Transverse colon (tissue), 4 donors: ENCODE results near the gene PCBP2. TPM values are rescaled to one million over a fixed set of nuclear protein-coding genes. Genes with fewer than 3 reads are reported as not detected.
"Not testable (repeated sequence)": the region's sequence is repeated elsewhere in the genome, so short reads cannot be mapped to it uniquely, and the experiment has no call there.

Source experiments
- DNase-seq: peaks from one replicate; pipeline ENCODE4 v3.0.0-alpha.2; 2019
- H3K27ac ChIP-seq, 4 donors: fragments of 200-600 bp; sonication (generic); 2 replicates each; pipeline ENCODE4 v1.5.1; 2016 to 2018; ENCODE audit warnings: inconsistent platforms in 4 of 4
- H3K27me3 ChIP-seq: fragments of 200-600 bp; sonication (generic); 2 replicates; pipeline ENCODE4 v1.5.1; 2017; ENCODE audit warnings: inconsistent platforms
- H3K36me3 ChIP-seq, 4 donors: fragments of 200-600 bp; sonication (generic); 2 replicates each; pipeline ENCODE4 v1.5.1; 2017 to 2019; ENCODE audit warnings: inconsistent platforms in 4 of 4
- H3K4me1 ChIP-seq, 4 donors: fragments of 200-600 bp; sonication (generic); 2 replicates each; pipeline ENCODE4 v1.5.1; 2017 to 2020; ENCODE audit warnings: inconsistent platforms in 4 of 4
- H3K4me3 ChIP-seq, 4 donors: fragments of 200-600 bp; sonication (generic); 1 replicate in 1 of 4; 2 replicates in 3 of 4; pipeline versions ENCODE4 v1.5.1 to v1.6.1; 2017 to 2019; ENCODE audit warnings: inconsistent platforms in 4 of 4
- H3K9me3 ChIP-seq, 2 donors: fragments of 200-600 bp; sonication (generic); 2 replicates each; pipeline ENCODE4 v1.5.1; 2017 to 2019; ENCODE audit warnings: inconsistent platforms in 2 of 2
- CTCF ChIP-seq, 5 experiments: fragments of 200-600 bp in 3 of 5; fragments of 450-650 bp in 2 of 5; sonication (generic) in 3 of 5; IDR thresholded peaks; 1 replicate in 2 of 5; 2 replicates in 3 of 5; pipeline ENCODE4 v1.5.1; 2016 to 2017; ENCODE audit warnings: antibody characterized with exemption in 5 of 5, inconsistent platforms in 3 of 5, mild to moderate bottlenecking in 2 of 5, moderate library complexity in 1 of 5
- EP300 ChIP-seq: sonication (generic); formaldehyde crosslinking; IDR thresholded peaks from one replicate; pipeline ENCODE4 v1.6.1; 2017; ENCODE audit warnings: antibody characterized with exemption, low read depth
- POLR2A ChIP-seq: fragments of 450-650 bp; IDR thresholded peaks from one replicate; pipeline ENCODE4 v1.6.1; 2016; ENCODE audit warnings: antibody characterized with exemption, mild to moderate bottlenecking, moderate library complexity
- POLR2AphosphoS5 ChIP-seq, 3 donors: sonication (generic); formaldehyde crosslinking; IDR thresholded peaks; one replicate each; pipeline ENCODE4 v1.6.1; 2016; ENCODE audit warnings: antibody characterized with exemption in 3 of 3
- WGBS, 2 donors: methylation state at CpG; one replicate each; pipeline ENCODE4 v1.1.5; 2018; ENCODE audit warnings: low coverage in 1 of 2; 5-methylcytosine and 5-hydroxymethylcytosine counted together
- in situ Hi-C, 4 donors: fragments of 200-750 bp; cut with MboI; loops; one replicate each; pipeline versions ENCODE4 v1.15.0 to v1.15.1; 2017; ENCODE audit warnings: low sequenced_read_pairs in 3 of 4, low pct_ligation_motif_present in 1 of 4, low pct_unique_long_range_greater_than_20kb in 1 of 4
- intact Hi-C: fragments of 100-400 bp; cut with DNase I; formaldehyde crosslinking; loops from one replicate; pipeline ENCODE4 v1.15.1; 2023; ENCODE audit warnings: low total_unique reads
- total RNA-seq, 4 donors: library from RNA; depleted of rRNA; stranded (reverse); fragments of >200 nt; gene quantifications; one replicate each; pipeline ENCODE4 v1.1.0, GENCODE V29; 2016

PCBP2 gene
- total RNA-seq, 4 donors from 2014 or later, result 340 to 492 (median 432) TPM

- in situ Hi-C loops, result no loop called here
- DNase-seq, result peak; percentile 99
- H3K36me3 ChIP-seq, result peaks cover 0 to 6% (median 2%) of the 10 kb centered on the region in 4 donors
Measured at GRCh38 chr12:53441040-53441833, 10.7 kb upstream of the PCBP2 start, which contains the start of gene PRR13. Gene PRR13, plus strand, starts transcription at chr12:53441734. Its CDS starts 981 bp downstream, at chr12:53442715.

GRCh38 chr12:53443955-53444354 lies 7.9 kb upstream of the PCBP2 start:
- in situ Hi-C loops, result no loop called here
- WGBS, 2 donors, result 29 to 72% methylated on average over 1 to 4 of the region's 4 CpGs
- Histone ChIP-seq H3K4me3 (peak overlapping the region in 1 of 4 donors; percentile 0), H3K4me1 (peaks cover 15 to 48% (median 27%) of the 10 kb centered on the region in 4 donors), H3K9me3 (no peaks in the 10 kb centered on the region), H3K36me3 (peaks cover 0 to 18% (median 2%) of the 10 kb centered on the region in 4 donors), H3K27ac (peak overlapping the region; percentile 13 to 93 (median 70)), H3K27me3 (no peaks in the 10 kb centered on the region)
- no peak for DNase-seq
- TF ChIP-seq EP300, result no peak
- no peak for TF ChIP-seq CTCF (IDR thresholded peaks at IDR 0.05)
- intact Hi-C loops, result no loop called here

More at GRCh38 chr12:53441040-53441833, 10.7 kb upstream of the PCBP2 start, which contains the start of gene PRR13:
- 2 to 3% methylated on average over 15 to 30 of the region's 31 CpGs for WGBS, 2 donors
- Histone ChIP-seq H3K4me1 (peaks cover 15 to 48% (median 27%) of the 10 kb centered on the region in 4 donors), H3K27ac (peak within 1 kb of the TSS; percentile 91 to 97 (median 95)), H3K27me3 (no peaks in the 10 kb centered on the region), H3K4me3 (peak within 1 kb of the TSS; percentile 53 to 93 (median 74)), H3K9me3 (no peaks in the 10 kb centered on the region)
- intact Hi-C loops, result no loop called here
- TF ChIP-seq EP300, result no peak
- peak; percentile 99 for TF ChIP-seq POLR2AphosphoS5 (IDR thresholded peaks at IDR 0.05)
- peak; percentile 100 for TF ChIP-seq POLR2A
- no peak for TF ChIP-seq CTCF (IDR thresholded peaks at IDR 0.05)

- Histone ChIP-seq H3K27ac (peak overlapping the region; percentile 13 to 93 (median 70)), H3K4me3 (peak overlapping the region in 1 of 4 donors; percentile 25), H3K36me3 (peaks cover 0 to 18% (median 2%) of the 10 kb centered on the region in 4 donors), H3K4me1 (peaks cover 15 to 48% (median 27%) of the 10 kb centered on the region in 4 donors)
- H3K9me3 ChIP-seq, in situ Hi-C loops, intact Hi-C loops, H3K27me3 ChIP-seq: not testable (repeated sequence)
- peak; percentile 33 for DNase-seq
- 85 to 97% methylated on average over 6 to 11 of the region's 11 CpGs for WGBS, 2 donors
Measured at GRCh38 chr12:53444593-53445325, 7.1 kb upstream of the PCBP2 start.

- in situ Hi-C loops, result no loop called here
- no peak for DNase-seq
Measured at GRCh38 chr12:53450936-53451335, 966 bp upstream of the PCBP2 start.

More at GRCh38 chr12:53450936-53451335, 966 bp upstream of the PCBP2 start:
- 94% methylated on average over 6 to 7 of the region's 7 CpGs for WGBS, 2 donors
- intact Hi-C loops, result loop anchor here (2.0 kb wide), 1 partner anchor 50 kb away; the partner anchor contains the start of gene TARBP2
- H3K27me3 ChIP-seq, result no peaks in the 10 kb centered on the region
- no peaks in the 10 kb centered on the region for H3K9me3 ChIP-seq
- no peak overlapping the region for H3K4me3 ChIP-seq
- H3K4me1 ChIP-seq, result peaks cover 9 to 22% (median 18%) of the 10 kb centered on the region in 4 donors
- peaks cover 0 to 35% (median 9%) of the 10 kb centered on the region in 4 donors for H3K36me3 ChIP-seq
- no peak overlapping the region for H3K27ac ChIP-seq
- TF ChIP-seq CTCF (IDR thresholded peaks at IDR 0.05) (no peak), EP300 (no peak), POLR2AphosphoS5 (IDR thresholded peaks at IDR 0.05) (no peak), POLR2A (no peak)
